GM12891 (cell line): Measurements from ENCODE around the gene PF4V1.

ENCODE experiments used
- PAX5 ChIP-seq: IDR thresholded peaks from 2 replicates; pipeline ENCODE4 v1.6.1; 2011; ENCODE audit warnings: low read length, moderate library complexity, mild to moderate bottlenecking; ENCODE audit not compliant: insufficient read depth, severe bottlenecking
- POLR2A ChIP-seq: IDR thresholded peaks from 2 replicates; pipeline ENCODE4 v1.6.1; 2011; ENCODE audit warnings: low read depth, low read length, control low read depth
- POLR2AphosphoS5 ChIP-seq: IDR thresholded peaks from 2 replicates; pipeline ENCODE4 v1.6.1; 2011; ENCODE audit warnings: low read depth, low read length, control low read depth
- POU2F2 ChIP-seq: IDR thresholded peaks from 2 replicates; pipeline ENCODE4 v1.6.1; 2011; ENCODE audit warnings: low read depth, mild to moderate bottlenecking, control low read depth, low read length, moderate library complexity
- SPI1 ChIP-seq: IDR thresholded peaks from 2 replicates; pipeline ENCODE4 v1.6.1; 2011; ENCODE audit warnings: low read depth, low read length, control low read depth
- TAF1 ChIP-seq: IDR thresholded peaks from 2 replicates; pipeline ENCODE4 v1.6.1; 2011; ENCODE audit warnings: low read depth, low read length, control low read depth

GRCh38 chr4:73851293-73851692, 1.8 kb upstream of the PF4V1 start:
- TF ChIP-seq TAF1 (no peak), POLR2AphosphoS5 (no peak), POLR2A (no peak), SPI1 (no peak), POU2F2 (no peak), PAX5 (no peak)
